Tibial artery (tissue), 4 donors: ENCODE data around the gene RAPGEF3.

Source experiments
- DNase-seq, 2 donors: peaks; one replicate each; pipeline ENCODE4 v3.0.0-alpha.2; 2019
- H3K27ac ChIP-seq, 2 donors: fragments of 200-600 bp; sonication (generic) in 1 of 2; 1 replicate in 1 of 2; 2 replicates in 1 of 2; pipeline ENCODE4 v1.5.1; 2018 to 2019; ENCODE audit warnings: mild to moderate bottlenecking in 1 of 2
- H3K27me3 ChIP-seq, 2 donors: fragments of 200-600 bp; sonication (generic) in 1 of 2; one replicate each; pipeline versions ENCODE4 v1.5.1 to v1.6.0; 2016 to 2019
- H3K36me3 ChIP-seq, 3 donors: fragments of 200-600 bp; sonication (generic) in 2 of 3; one replicate each; pipeline ENCODE4 v1.5.1; 2016 to 2019; ENCODE audit warnings: mild to moderate bottlenecking in 2 of 3
- H3K4me1 ChIP-seq, 4 donors: fragments of 200-600 bp; sonication (generic) in 2 of 4; 1 replicate in 3 of 4; 2 replicates in 1 of 4; pipeline ENCODE4 v1.5.1; 2016 to 2019
- H3K4me3 ChIP-seq, 2 donors: fragments of 200-600 bp; sonication (generic) in 1 of 2; 1 replicate in 1 of 2; 2 replicates in 1 of 2; pipeline ENCODE4 v1.5.1; 2018 to 2019; ENCODE audit warnings: mild to moderate bottlenecking in 2 of 2
- H3K9me3 ChIP-seq, 3 donors: fragments of 200-600 bp; sonication (generic) in 1 of 3; one replicate each; pipeline ENCODE4 v1.5.1; 2016 to 2019
- intact Hi-C: fragments of 100-400 bp; cut with DNase I; formaldehyde crosslinking; loops from one replicate; pipeline ENCODE4 v1.15.0; 2023; ENCODE audit warnings: low total_unique reads
- TF ChIP-seq, protein P1 (sequence below), 2 experiments: fragments of 200-600 bp in 1 of 2; fragments of 450-650 bp in 1 of 2; IDR thresholded peaks; one replicate each; pipeline ENCODE4 v1.5.1; 2017 to 2019; ENCODE audit warnings: antibody characterized with exemption in 2 of 2, mild to moderate bottlenecking in 1 of 2, moderate library complexity in 1 of 2

RAPGEF3 gene

DNA sequence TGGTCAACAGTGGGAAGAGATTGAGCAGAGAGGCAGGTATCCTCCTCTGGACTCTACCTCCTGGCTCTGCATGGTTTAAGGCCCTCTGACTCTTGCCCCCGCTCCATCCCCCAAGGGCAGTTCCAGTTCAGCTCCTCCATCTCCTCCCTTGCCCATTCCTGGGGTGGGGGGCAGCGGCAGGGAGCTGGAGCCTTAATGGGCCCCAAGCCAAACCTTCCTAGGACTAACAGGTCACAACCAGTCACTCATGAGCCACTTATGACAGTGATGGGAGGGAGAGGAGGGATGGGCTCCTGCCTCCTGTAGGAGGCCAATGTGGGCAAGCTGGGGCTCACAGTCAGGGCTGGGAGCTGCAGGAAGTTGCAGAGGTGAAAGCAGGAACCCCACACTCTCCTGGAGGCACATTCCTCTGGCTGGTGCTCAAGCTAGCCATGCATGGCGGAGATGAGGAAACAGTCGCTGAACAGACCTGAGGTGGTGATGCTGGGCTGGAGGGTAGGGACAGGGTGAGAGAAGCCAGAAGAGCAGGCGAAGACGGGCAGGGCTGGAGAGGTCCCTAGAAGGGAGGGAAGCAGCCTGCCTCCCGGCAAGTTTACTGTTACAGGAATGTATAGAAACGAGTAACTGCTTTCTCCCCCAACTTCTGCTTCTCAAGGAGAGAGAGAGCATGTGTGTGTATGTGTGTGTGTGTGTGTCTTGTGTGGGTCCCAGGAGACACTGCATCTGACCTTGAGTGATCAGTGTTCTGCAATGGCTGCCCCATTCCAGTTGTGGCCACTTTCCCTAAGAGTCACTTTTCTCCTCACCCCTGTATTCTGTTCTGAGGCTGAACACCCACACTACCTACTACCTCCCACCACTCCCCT lies 5.0 kb upstream of the RAPGEF3 start:
- Histone ChIP-seq H3K27me3 (no peaks in the 10 kb centered on the region), H3K4me3 (no peak overlapping the region), H3K27ac (no peak overlapping the region), H3K36me3 (no peaks in the 10 kb centered on the region), H3K9me3 (no peaks in the 10 kb centered on the region), H3K4me1 (peaks cover 0 to 27% (median 6%) of the 10 kb centered on the region in 4 donors)
- DNase-seq, result no peak
- TF ChIP-seq, protein P1, sequence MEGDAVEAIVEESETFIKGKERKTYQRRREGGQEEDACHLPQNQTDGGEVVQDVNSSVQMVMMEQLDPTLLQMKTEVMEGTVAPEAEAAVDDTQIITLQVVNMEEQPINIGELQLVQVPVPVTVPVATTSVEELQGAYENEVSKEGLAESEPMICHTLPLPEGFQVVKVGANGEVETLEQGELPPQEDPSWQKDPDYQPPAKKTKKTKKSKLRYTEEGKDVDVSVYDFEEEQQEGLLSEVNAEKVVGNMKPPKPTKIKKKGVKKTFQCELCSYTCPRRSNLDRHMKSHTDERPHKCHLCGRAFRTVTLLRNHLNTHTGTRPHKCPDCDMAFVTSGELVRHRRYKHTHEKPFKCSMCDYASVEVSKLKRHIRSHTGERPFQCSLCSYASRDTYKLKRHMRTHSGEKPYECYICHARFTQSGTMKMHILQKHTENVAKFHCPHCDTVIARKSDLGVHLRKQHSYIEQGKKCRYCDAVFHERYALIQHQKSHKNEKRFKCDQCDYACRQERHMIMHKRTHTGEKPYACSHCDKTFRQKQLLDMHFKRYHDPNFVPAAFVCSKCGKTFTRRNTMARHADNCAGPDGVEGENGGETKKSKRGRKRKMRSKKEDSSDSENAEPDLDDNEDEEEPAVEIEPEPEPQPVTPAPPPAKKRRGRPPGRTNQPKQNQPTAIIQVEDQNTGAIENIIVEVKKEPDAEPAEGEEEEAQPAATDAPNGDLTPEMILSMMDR (IDR thresholded peaks at IDR 0.05), result no peak
- intact Hi-C loops, result no loop called here

DNA sequence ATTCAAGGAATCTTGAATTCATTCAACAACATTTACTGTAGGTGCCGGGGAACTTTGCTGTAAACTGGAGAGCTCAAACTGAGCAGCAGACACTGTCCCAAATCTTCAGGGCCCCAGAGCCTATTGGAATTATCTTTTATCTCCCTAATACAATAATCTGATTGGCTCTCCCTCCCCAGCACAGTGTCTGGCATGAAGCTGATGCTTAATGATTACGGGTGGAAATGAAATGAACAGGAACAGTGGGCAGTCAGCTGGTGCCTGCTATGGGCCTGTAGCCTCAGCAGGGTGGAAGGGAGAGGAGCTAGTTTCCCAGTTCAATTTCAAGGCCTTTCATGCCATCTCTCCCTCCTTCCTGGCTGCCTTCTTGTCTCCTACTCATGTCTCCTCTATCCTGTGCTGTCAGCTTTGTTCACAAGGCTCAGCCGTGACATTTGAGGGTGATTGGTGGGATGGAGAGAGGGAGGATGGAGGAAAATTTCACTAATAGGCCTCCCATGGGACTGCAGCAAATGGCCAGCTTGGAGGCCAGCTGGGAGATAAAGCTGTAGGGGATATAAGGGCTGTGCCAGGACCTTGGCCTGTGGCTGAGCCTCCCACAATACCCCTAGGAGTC lies 4.3 kb upstream of the RAPGEF3 start:
- no peaks in the 10 kb centered on the region for H3K9me3 ChIP-seq
- no peak overlapping the region for H3K4me3 ChIP-seq
- intact Hi-C loops, result no loop called here
- DNase-seq, result no peak
- H3K27ac ChIP-seq, result no peak overlapping the region
- peaks cover 0 to 35% (median 14%) of the 10 kb centered on the region in 4 donors for H3K4me1 ChIP-seq
- TF ChIP-seq, protein P1 (IDR thresholded peaks at IDR 0.05), result no peak
- no peaks in the 10 kb centered on the region for H3K36me3 ChIP-seq
- H3K27me3 ChIP-seq, result no peaks in the 10 kb centered on the region

DNA sequence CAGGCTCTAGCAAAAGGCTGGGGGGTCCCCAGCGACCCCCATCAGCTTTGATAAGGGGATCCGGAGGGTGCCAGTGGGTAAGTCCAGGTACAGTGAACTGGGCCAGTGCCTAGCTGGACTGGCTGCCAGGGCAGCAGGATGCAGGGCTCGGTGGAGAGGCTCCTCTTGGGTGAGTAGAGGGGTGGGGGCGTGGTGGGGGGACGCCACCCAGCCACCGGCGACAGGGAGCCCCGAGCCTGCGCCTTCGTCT lies 171 bp downstream of the RAPGEF3 start:
- Histone ChIP-seq H3K9me3 (no peaks in the 10 kb centered on the region), H3K27me3 (no peaks in the 10 kb centered on the region), H3K4me3 (peak overlapping the region; percentile 58 to 79), H3K4me1 (peaks cover 0 to 70% (median 54%) of the 10 kb centered on the region in 4 donors), H3K36me3 (no peaks in the 10 kb centered on the region), H3K27ac (peak overlapping the region; percentile 77 to 83)
- TF ChIP-seq, protein P1 (IDR thresholded peaks at IDR 0.05), result no peak
- intact Hi-C loops, result no loop called here
- DNase-seq, result no peak

DNA sequence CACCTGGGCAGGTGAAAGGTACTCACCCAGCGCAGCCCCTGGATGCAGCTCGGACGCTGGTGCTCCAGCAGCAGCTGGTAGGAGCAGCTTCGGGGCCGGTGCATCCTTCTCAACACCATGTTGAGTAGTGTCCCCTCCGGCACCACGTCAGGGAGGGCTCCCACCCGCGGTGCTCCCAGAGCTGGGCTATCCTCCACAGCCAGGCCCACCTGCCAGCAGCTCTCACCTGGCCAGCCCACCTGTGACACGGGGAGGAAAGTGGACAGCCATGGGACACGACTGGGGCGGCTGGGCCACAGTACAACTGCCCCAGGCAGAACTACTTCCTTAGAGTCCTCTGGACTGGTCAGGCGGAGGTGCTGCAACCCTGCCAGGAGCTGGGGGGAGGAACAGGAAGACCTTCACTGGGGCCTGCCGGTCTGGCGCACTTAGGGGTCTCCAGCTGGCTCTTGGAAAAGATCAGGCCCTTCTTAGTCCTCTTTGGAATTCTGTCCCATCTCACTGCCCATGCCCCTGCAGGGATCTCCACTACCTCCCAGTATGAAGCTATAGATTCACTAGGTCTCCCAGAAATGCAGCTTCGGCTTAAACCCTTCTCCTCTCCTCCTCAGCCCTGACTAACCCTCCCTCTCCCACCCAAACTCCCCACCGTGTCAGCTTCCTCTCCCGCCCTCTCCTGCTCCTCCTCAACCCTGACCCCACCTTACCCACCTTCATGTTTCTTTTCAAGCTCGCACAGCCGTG lies 668 bp downstream of the RAPGEF3 start:
- intact Hi-C loops, result no loop called here
- Histone ChIP-seq H3K36me3 (no peaks in the 10 kb centered on the region), H3K4me3 (peak overlapping the region; percentile 58 to 79), H3K4me1 (peaks cover 0 to 70% (median 59%) of the 10 kb centered on the region in 4 donors), H3K9me3 (no peaks in the 10 kb centered on the region), H3K27me3 (no peaks in the 10 kb centered on the region), H3K27ac (peak overlapping the region; percentile 77 to 83)
- no peak for DNase-seq
- TF ChIP-seq, protein P1 (IDR thresholded peaks at IDR 0.05), result no peak

DNA sequence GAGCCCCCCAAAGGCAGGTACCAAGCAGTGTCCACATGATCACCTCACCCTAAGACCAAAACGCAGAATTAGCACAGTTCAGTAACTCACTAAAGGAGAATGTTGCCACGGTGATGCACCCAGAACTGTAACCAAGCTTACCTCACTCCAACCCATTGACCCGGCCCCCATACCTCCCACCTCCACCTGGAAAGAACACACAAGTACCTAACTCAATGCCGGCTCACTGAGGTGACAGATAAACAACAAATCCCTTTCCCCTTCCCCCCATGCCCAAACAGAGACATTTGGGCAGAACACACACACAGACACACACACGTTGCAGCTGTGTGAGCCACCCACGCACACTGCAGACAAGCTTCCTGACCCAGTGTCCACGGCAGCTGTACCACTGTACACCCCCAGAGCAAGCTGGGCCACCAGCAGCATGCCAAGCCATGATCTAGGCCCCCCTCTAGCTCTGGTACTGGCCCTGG lies 1.3 kb downstream of the RAPGEF3 start:
- Histone ChIP-seq H3K27me3 (no peaks in the 10 kb centered on the region), H3K4me3 (peak overlapping the region; percentile 58 to 79), H3K27ac (peak overlapping the region; percentile 77 to 83), H3K36me3 (no peaks in the 10 kb centered on the region), H3K4me1 (peaks cover 0 to 71% (median 65%) of the 10 kb centered on the region in 4 donors), H3K9me3 (no peaks in the 10 kb centered on the region)
- TF ChIP-seq, protein P1 (IDR thresholded peaks at IDR 0.05), result no peak
- no peak for DNase-seq
- intact Hi-C loops, result no loop called here
